ENCODE results near the gene STX8. TPM values are rescaled to one million over a fixed set of nuclear protein-coding genes. Genes with fewer than 3 reads are reported as not detected.

STX8 gene
- total RNA-seq, 4 donors from 2014 or later = 22.0 to 67.3 (median 46.5) TPM

- TF ChIP-seq CTCF (IDR thresholded peaks at IDR 0.05) (no peak), POLR2A (IDR thresholded peaks at IDR 0.05) (no peak)
Measured at GRCh38 chr17:9249245-9249953, 326.2 kb downstream of the STX8 start.

GRCh38 chr17:9247401-9247938, 328.1 kb downstream of the STX8 start:
- H3K4me3 ChIP-seq = no peak overlapping the region
- H3K4me1 ChIP-seq = no peaks in the 10 kb centered on the region
- TF ChIP-seq CTCF (IDR thresholded peaks at IDR 0.05) (no peak), POLR2A (IDR thresholded peaks at IDR 0.05) (no peak)
- H3K27me3 ChIP-seq = no peaks in the 10 kb centered on the region
- DNase-seq = no peak
- H3K36me3 ChIP-seq = no peaks in the 10 kb centered on the region
- H3K27ac ChIP-seq = no peak overlapping the region
- intact Hi-C loops (cut with DNase I; ENCODE audit: low total_unique reads) = no loop called here
- H3K9me3 ChIP-seq = no peaks in the 10 kb centered on the region

More at GRCh38 chr17:9249245-9249953, 326.2 kb downstream of the STX8 start:
- H3K27ac ChIP-seq = no peak overlapping the region
- intact Hi-C loops (cut with DNase I; ENCODE audit: low total_unique reads) = no loop called here
- DNase-seq = no peak
- H3K9me3 ChIP-seq = no peaks in the 10 kb centered on the region
- no peaks in the 10 kb centered on the region for H3K27me3 ChIP-seq
- no peaks in the 10 kb centered on the region for H3K4me1 ChIP-seq
- no peak overlapping the region for H3K4me3 ChIP-seq
- H3K36me3 ChIP-seq = no peaks in the 10 kb centered on the region

GRCh38 chr17:9244066-9245052, 331.3 kb downstream of the STX8 start:
- peak; percentile 60 to 63 for DNase-seq
- no peaks in the 10 kb centered on the region for H3K36me3 ChIP-seq
- H3K27ac ChIP-seq = peak overlapping the region; percentile 97 to 98
- H3K4me3 ChIP-seq = no peak overlapping the region
- intact Hi-C loops (cut with DNase I; ENCODE audit: low total_unique reads) = no loop called here
- H3K27me3 ChIP-seq = no peaks in the 10 kb centered on the region
- no peaks in the 10 kb centered on the region for H3K9me3 ChIP-seq
- TF ChIP-seq POLR2A (IDR thresholded peaks at IDR 0.05) (no peak), CTCF (IDR thresholded peaks at IDR 0.05) (no peak)
- peaks cover 0 to 6% of the 10 kb centered on the region in 2 donors for H3K4me1 ChIP-seq

DNA sequence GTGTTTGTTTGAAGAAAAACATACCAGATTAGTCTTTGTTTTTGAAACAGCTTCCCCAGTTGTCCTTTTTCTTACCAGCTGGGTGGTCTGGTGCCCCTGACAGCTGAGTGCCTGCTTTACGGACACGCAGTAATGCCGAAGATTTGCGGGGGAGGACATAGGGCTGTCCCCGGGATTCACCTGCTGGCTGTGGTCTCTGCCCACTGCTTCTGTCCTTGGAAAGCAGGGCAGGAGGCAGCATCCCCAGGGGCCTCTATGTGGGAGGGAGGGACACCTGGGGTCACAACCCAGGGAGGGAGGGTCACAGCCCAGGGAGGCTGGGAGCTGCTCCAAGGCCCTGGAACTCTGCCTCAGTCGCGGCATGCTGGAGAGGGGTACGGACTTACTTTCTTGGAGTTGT, 332.6 kb downstream of the STX8 start:
- Histone ChIP-seq H3K4me3 (no peak overlapping the region), H3K36me3 (no peaks in the 10 kb centered on the region), H3K27me3 (no peaks in the 10 kb centered on the region), H3K27ac (peak overlapping the region; percentile 97 to 98), H3K4me1 (peaks cover 0 to 10% of the 10 kb centered on the region in 2 donors), H3K9me3 (no peaks in the 10 kb centered on the region)
- DNase-seq = no peak
- intact Hi-C loops (cut with DNase I; ENCODE audit: low total_unique reads) = no loop called here
- TF ChIP-seq CTCF (IDR thresholded peaks at IDR 0.05) = no peak
- TF ChIP-seq POLR2A (IDR thresholded peaks at IDR 0.05) = no peak
